Measurements from ENCODE around the gene YLPM1. TPM values are rescaled to one million over a fixed set of nuclear protein-coding genes. Genes with fewer than 3 reads are reported as not detected.

YLPM1 gene
- total and polyA plus RNA-seq, 11 donors = 15.0 to 48.1 (median 25.5) TPM

GRCh38 chr14:74794947-74795346 is 31.8 kb downstream of the YLPM1 start:
- intact Hi-C loops (cut with DNase I) = loop anchor here in 3 of 10 donors (5.0 to 10.0 kb wide), 2 partner anchors 180 to 188 kb away; partner anchors contain the start of gene LTBP2 (in 1 of the 3)
- ATAC-seq (no peak), DNase-seq (no peak)
- Histone ChIP-seq H3K4me3 (no peak overlapping the region), H3K27me3 (no peaks in the 10 kb centered on the region), H3K9me3 (no peaks in the 10 kb centered on the region), H3K36me3 (peaks cover 0 to 43% (median 31%) of the 10 kb centered on the region in 9 donors), H3K4me1 (peaks cover 0 to 24% (median 21%) of the 10 kb centered on the region in 12 donors), H3K27ac (no peak overlapping the region)
- 97 to 99% (median 98%) methylated on average over 2 of the region's 2 CpGs for WGBS, 4 donors
- TF ChIP-seq POLR2A (IDR thresholded peaks at IDR 0.05) (no peak), CTCF (IDR thresholded peaks at IDR 0.05) (no peak)

DNA sequence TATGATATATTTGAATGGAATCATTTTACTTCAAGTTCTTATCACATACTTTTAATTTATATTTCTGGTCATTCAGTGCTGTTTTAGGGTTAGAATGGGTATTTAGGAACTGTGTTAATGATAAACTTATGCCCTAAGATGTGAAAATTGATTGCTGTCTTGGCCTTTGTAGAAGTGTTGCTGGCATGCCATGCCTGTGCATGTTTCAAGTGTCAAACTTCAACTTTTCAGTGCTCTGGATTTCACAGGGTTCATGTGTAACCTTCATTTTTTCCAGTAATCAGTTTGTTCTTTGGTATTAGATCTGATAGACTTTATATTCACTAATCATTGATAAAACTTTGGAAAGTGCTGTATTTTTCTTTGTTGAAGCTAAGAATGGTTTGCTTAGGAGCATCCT is 36.6 kb downstream of the YLPM1 start:
- Histone ChIP-seq H3K4me1 (no peaks in the 10 kb centered on the region), H3K4me3 (no peak overlapping the region), H3K9me3 (no peaks in the 10 kb centered on the region), H3K27me3 (no peaks in the 10 kb centered on the region), H3K36me3 (peaks cover 0 to 78% (median 64%) of the 10 kb centered on the region in 9 donors), H3K27ac (no peak overlapping the region)
- TF ChIP-seq CTCF (IDR thresholded peaks at IDR 0.05) (no peak), POLR2A (IDR thresholded peaks at IDR 0.05) (no peak)
- DNase-seq (no peak), ATAC-seq (no peak)
- intact Hi-C loops (cut with DNase I) = loop anchor here in 7 of 10 donors (5.0 to 10.0 kb wide), 5 partner anchors 185 to 437 kb away; partner anchors contain the start of gene LTBP2 (in 1 of the 7)

- DNase-seq (no peak), ATAC-seq (no peak)
- H3K27me3 ChIP-seq = no peaks in the 10 kb centered on the region
- no peak overlapping the region for H3K27ac ChIP-seq
- H3K9me3 ChIP-seq = no peaks in the 10 kb centered on the region
- no peak overlapping the region for H3K4me3 ChIP-seq
- H3K36me3 ChIP-seq = peaks cover 0 to 84% (median 69%) of the 10 kb centered on the region in 9 donors
- H3K4me1 ChIP-seq = no peaks in the 10 kb centered on the region
- intact Hi-C loops (cut with DNase I) = loop anchor here in 4 of 10 donors (5.0 to 10.0 kb wide), 4 partner anchors 193 to 438 kb away; no protein-coding TSS in a partner anchor
- TF ChIP-seq CTCF (IDR thresholded peaks at IDR 0.05) (no peak), POLR2A (IDR thresholded peaks at IDR 0.05) (no peak)
- WGBS, 4 donors = 72 to 85% (median 80%) methylated on average over 3 of the region's 3 CpGs
Observed at GRCh38 chr14:74800780-74801179, 37.7 kb downstream of the YLPM1 start.

DNA sequence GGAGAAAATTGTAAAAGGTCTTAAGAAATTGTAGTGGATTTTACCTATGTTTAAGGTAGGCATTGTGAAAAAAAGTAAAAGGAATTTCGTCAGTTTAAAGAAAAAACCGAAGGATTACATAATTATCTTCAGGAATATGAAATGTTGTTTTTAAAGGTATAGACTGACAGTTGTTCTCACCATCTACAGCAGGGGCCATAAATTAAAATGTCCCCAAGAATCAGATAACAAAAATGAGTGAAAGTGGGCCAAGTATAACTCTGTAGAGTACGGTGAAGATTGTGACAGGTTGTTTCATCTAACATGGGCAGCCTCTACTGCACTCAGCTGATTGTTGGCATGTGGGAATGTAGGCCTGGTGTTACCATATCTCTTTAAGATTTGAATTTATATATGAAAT is 38.3 kb downstream of the YLPM1 start:
- TF ChIP-seq POLR2A (IDR thresholded peaks at IDR 0.05) (no peak), CTCF (IDR thresholded peaks at IDR 0.05) (no peak)
- WGBS, 4 donors = 83 to 89% (median 87%) methylated on average over 3 of the region's 3 CpGs
- H3K4me3 ChIP-seq = no peak overlapping the region
- intact Hi-C loops (cut with DNase I) = loop anchor here in 4 of 10 donors (5.0 to 10.0 kb wide), 4 partner anchors 194 to 439 kb away; no protein-coding TSS in a partner anchor
- peaks cover 0 to 83% (median 68%) of the 10 kb centered on the region in 9 donors for H3K36me3 ChIP-seq
- no peaks in the 10 kb centered on the region for H3K4me1 ChIP-seq
- ATAC-seq (no peak), DNase-seq (no peak)
- no peaks in the 10 kb centered on the region for H3K27me3 ChIP-seq
- H3K27ac ChIP-seq = no peak overlapping the region
- no peaks in the 10 kb centered on the region for H3K9me3 ChIP-seq
